Glutamatergic neuron (in vitro differentiated cells): ENCODE measurements around the gene CD8B. TPM values are rescaled to one million over a fixed set of nuclear protein-coding genes. Genes with fewer than 3 reads are reported as not detected.
A peak's percentile ranks its signal among the peaks of the same experiment; 100 is the strongest.

Experiments
- DNase-seq: peaks from one replicate; pipeline ENCODE4 v3.0.0; 2022
- H3K27ac Mint-ChIP-seq: one replicate; pipeline ENCODE4 v1.8.0; 2020; ENCODE audit warnings: mild to moderate bottlenecking, mixed read lengths, inconsistent platforms; ENCODE audit not compliant: unreplicated experiment
- H3K27me3 Mint-ChIP-seq: one replicate; pipeline ENCODE4 v1.8.0; 2020; ENCODE audit warnings: mild to moderate bottlenecking, moderate library complexity, mixed read lengths, inconsistent platforms; ENCODE audit not compliant: unreplicated experiment
- H3K36me3 Mint-ChIP-seq: one replicate; pipeline ENCODE4 v1.8.0; 2020; ENCODE audit warnings: mild to moderate bottlenecking, mixed read lengths, inconsistent platforms; ENCODE audit not compliant: unreplicated experiment
- H3K4me1 Mint-ChIP-seq: one replicate; pipeline ENCODE4 v1.8.0; 2020; ENCODE audit warnings: mild to moderate bottlenecking, low read depth, mixed read lengths, inconsistent platforms; ENCODE audit not compliant: unreplicated experiment
- H3K4me3 Mint-ChIP-seq: one replicate; pipeline ENCODE4 v1.8.0; 2020; ENCODE audit warnings: mild to moderate bottlenecking, mixed read lengths, inconsistent platforms; ENCODE audit not compliant: unreplicated experiment
- H3K9me3 Mint-ChIP-seq: one replicate; pipeline ENCODE4 v1.8.0; 2020; ENCODE audit warnings: mild to moderate bottlenecking, moderate library complexity, mixed read lengths, inconsistent platforms; ENCODE audit not compliant: unreplicated experiment
- total RNA-seq: library from RNA; stranded (reverse); fragmentation: NEBNext Ultra II Directional; extraction: Animal tissue kit (Norgen Biotek cat#: 25700); gene quantifications from one replicate; pipeline ENCODE4 v1.2.1, GENCODE V29; 2021; ENCODE audit not compliant: unreplicated experiment
- TF ChIP-seq, protein P1 (sequence below): fragments of 200-600 bp; sonication (generic); IDR thresholded peaks from one replicate; pipeline ENCODE4 v1.5.0; 2021; ENCODE audit not compliant: partially characterized antibody, unreplicated experiment

The CD8B gene
- total RNA-seq, 1 donor from 2014 or later: not detected

DNA sequence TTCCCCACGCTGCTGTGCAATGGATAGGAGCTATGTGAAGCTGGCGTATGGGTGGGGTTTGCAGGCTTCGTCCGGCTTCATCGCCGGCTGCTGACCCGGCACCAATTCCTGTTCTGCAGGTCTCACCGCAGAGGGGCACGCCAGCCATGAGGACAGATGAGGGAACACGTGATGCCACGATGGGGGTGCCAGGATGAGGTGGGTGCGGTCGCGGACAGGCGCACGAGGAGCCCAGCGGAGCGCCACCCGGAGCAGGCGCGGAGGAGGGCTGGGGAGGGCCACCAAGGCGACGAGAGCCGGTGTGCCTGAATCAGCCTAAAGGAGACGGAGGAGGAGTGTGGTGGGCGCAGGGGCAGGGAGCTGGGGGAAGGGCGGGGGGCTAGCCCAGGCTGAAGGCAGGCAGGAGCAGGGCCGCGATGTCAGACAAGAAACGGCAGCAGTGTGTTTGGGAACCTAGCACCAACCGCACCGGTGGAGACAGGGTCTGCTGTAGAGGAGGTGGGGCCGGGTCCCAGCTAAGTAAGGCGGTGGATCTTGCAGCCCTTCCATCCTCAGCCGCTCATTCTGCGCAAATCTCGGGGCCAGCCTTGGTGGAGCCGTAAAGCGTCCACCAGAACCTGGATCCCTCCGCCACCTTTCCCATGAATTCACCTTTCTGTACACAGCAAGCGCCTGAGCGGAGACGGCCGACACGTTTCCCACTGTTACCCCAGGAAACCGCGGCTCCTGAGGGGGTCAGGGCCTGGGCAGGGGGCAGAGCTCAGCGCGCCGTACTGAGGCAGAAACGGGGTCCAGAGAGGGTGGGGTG is 54.0 kb downstream of the CD8B start:
- peaks cover 2% of the 10 kb centered on the region for H3K27me3 Mint-ChIP-seq
- H3K27ac Mint-ChIP-seq: peak overlapping the region; percentile 28
- no peaks in the 10 kb centered on the region for H3K36me3 Mint-ChIP-seq
- H3K9me3 Mint-ChIP-seq: no peaks in the 10 kb centered on the region
- peak overlapping the region; percentile 93 for H3K4me3 Mint-ChIP-seq
- H3K4me1 Mint-ChIP-seq: no peaks in the 10 kb centered on the region
- TF ChIP-seq, protein P1, sequence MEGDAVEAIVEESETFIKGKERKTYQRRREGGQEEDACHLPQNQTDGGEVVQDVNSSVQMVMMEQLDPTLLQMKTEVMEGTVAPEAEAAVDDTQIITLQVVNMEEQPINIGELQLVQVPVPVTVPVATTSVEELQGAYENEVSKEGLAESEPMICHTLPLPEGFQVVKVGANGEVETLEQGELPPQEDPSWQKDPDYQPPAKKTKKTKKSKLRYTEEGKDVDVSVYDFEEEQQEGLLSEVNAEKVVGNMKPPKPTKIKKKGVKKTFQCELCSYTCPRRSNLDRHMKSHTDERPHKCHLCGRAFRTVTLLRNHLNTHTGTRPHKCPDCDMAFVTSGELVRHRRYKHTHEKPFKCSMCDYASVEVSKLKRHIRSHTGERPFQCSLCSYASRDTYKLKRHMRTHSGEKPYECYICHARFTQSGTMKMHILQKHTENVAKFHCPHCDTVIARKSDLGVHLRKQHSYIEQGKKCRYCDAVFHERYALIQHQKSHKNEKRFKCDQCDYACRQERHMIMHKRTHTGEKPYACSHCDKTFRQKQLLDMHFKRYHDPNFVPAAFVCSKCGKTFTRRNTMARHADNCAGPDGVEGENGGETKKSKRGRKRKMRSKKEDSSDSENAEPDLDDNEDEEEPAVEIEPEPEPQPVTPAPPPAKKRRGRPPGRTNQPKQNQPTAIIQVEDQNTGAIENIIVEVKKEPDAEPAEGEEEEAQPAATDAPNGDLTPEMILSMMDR: no peak
- DNase-seq: peak; percentile 72

GRCh38 chr2:86807133-86807467 is 54.6 kb downstream of the CD8B start:
- no peaks in the 10 kb centered on the region for H3K36me3 Mint-ChIP-seq
- H3K4me3 Mint-ChIP-seq: peak overlapping the region; percentile 93
- H3K9me3 Mint-ChIP-seq: no peaks in the 10 kb centered on the region
- peaks cover 2% of the 10 kb centered on the region for H3K27me3 Mint-ChIP-seq
- H3K4me1 Mint-ChIP-seq: no peaks in the 10 kb centered on the region
- TF ChIP-seq, protein P1: no peak
- peak overlapping the region; percentile 28 for H3K27ac Mint-ChIP-seq
- no peak for DNase-seq

DNA sequence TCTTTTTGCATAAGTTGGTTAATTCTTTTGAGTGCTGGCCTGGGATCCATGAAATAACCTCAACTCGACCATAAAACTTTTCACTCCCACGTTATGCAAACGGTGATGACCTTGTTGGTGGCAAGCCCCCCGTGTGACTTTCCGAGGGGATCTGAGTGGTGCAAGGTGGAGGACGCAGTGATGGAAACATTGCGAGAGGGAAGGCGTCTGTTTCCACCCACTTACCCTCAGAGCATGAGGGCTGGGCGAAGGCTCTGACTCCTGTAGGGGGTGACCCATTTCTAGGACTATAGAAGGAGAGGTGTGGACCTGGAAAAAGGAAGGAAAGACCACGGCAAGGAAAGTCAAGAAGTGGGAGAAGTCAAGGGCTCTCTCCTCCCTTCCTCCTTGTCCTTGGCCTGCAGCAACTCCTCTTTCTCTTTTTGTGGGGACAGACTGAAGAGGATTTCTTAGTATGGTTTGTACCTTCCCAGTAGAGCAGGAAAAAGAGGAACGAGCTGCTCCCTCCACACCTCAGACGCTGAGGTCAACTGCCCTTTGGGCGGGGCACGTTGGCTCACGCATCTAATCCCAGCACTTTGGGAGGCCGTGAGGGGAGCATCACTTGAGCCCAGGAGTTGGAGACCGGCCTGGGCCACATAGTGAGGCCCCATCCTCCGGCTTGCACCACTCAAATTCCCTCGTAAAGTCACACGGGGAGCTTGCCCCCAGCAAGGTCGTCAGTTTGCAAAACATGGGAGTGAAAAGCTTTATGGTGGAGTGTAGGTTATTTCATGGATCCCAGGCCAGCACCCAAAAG is 55.4 kb downstream of the CD8B start:
- no peaks in the 10 kb centered on the region for H3K36me3 Mint-ChIP-seq
- H3K4me3 Mint-ChIP-seq: no peak overlapping the region
- DNase-seq: no peak
- no peaks in the 10 kb centered on the region for H3K9me3 Mint-ChIP-seq
- H3K4me1 Mint-ChIP-seq: no peaks in the 10 kb centered on the region
- peaks cover 2% of the 10 kb centered on the region for H3K27me3 Mint-ChIP-seq
- no peak overlapping the region for H3K27ac Mint-ChIP-seq
- TF ChIP-seq, protein P1: no peak

- Mint-ChIP-seq H3K27ac (no peak overlapping the region), H3K4me3 (no peak overlapping the region), H3K4me1 (no peaks in the 10 kb centered on the region), H3K27me3 (no peaks in the 10 kb centered on the region), H3K9me3 (no peaks in the 10 kb centered on the region), H3K36me3 (peaks cover 14% of the 10 kb centered on the region)
- TF ChIP-seq, protein P1: no peak
- no peak for DNase-seq
Observed at GRCh38 chr2:86800856-86801567, 60.7 kb downstream of the CD8B start.
